ENCODE measurements around the gene IARS2. TPM values are rescaled to one million over a fixed set of nuclear protein-coding genes. Genes with fewer than 3 reads are reported as not detected.
A peak's percentile ranks its signal among the peaks of the same experiment; 100 is the strongest.

Gene IARS2
- polyA plus RNA-seq, 1 donor from 2014 or later = 59.2 TPM

- H3K9ac ChIP-seq (ENCODE audit: low read length) = peak within 1 kb of the TSS; percentile 67
- no peaks in the 10 kb centered on the region for H4K20me1 ChIP-seq (ENCODE audit: insufficient read depth)
- H3K79me2 ChIP-seq (replicated peaks; ENCODE audit: insufficient read depth, low read length) = peaks cover 12% of the 10 kb centered on the region
- H3K9me2 ChIP-seq (ENCODE audit: insufficient read depth, low read length) = no peaks in the 10 kb centered on the region
- peak within 1 kb of the TSS; percentile 32 for H3K27ac ChIP-seq (ENCODE audit: low read length)
- no peaks in the 10 kb centered on the region for H3K27me3 ChIP-seq (ENCODE audit: insufficient read depth, low read depth, low read length)
- TF ChIP-seq MXI1 (conservative IDR thresholded peaks at IDR 0.05; ENCODE audit: poor library complexity, severe bottlenecking) = peak; percentile 67
- no peak for TF ChIP-seq SMC3 (conservative IDR thresholded peaks at IDR 0.05; ENCODE audit: poor library complexity)
- peak; percentile 65 for TF ChIP-seq POLR2AphosphoS5 (IDR thresholded peaks at IDR 0.05)
- no peak for TF ChIP-seq CTCF (IDR thresholded peaks at IDR 0.05; ENCODE audit: poor library complexity, severe bottlenecking)
- TF ChIP-seq EP300 (conservative IDR thresholded peaks at IDR 0.05; ENCODE audit: poor library complexity, severe bottlenecking) = peak; percentile 27
- TF ChIP-seq TAF1 (IDR thresholded peaks at IDR 0.05; ENCODE audit: low read depth) = no peak
- no peak for TF ChIP-seq EZH2 (IDR thresholded peaks at IDR 0.05; ENCODE audit: borderline replicate concordance, insufficient read depth, low read length, poor library complexity, severe bottlenecking)
- H2AFZ ChIP-seq (ENCODE audit: low read depth, low read length) = peak within 1 kb of the TSS; percentile 89
- H3K36me3 ChIP-seq (ENCODE audit: insufficient read depth, low read length) = no peaks in the 10 kb centered on the region
- H3K9me3 ChIP-seq (ENCODE audit: low read length) = no peaks in the 10 kb centered on the region
- no peaks in the 10 kb centered on the region for H3F3A ChIP-seq (ENCODE audit: insufficient read depth, low read length, poor library complexity, severe bottlenecking)
- H3K4me2 ChIP-seq (ENCODE audit: low read length) = peak within 1 kb of the TSS; percentile 43
- peak within 1 kb of the TSS; percentile 77 for H3K4me3 ChIP-seq (ENCODE audit: low read length)
Observed at GRCh38 chr1:220089650-220090556, 4.0 kb upstream of the IARS2 start, which contains the start of gene BPNT1. BPNT1 (minus strand) TSS chr1:220089788; CDS start chr1:220079846, 9,942 bp downstream.

- Histone ChIP-seq H3K79me2 (replicated peaks; ENCODE audit: insufficient read depth, low read length) (peaks cover 26% of the 10 kb centered on the region), H2AFZ (ENCODE audit: low read depth, low read length) (no peak overlapping the region), H3F3A (ENCODE audit: insufficient read depth, low read length, poor library complexity, severe bottlenecking) (no peaks in the 10 kb centered on the region), H3K4me2 (ENCODE audit: low read length) (no peak overlapping the region), H3K4me3 (ENCODE audit: low read length) (no peak overlapping the region), H3K9ac (ENCODE audit: low read length) (no peak overlapping the region), H3K9me2 (ENCODE audit: insufficient read depth, low read length) (no peaks in the 10 kb centered on the region), H3K36me3 (ENCODE audit: insufficient read depth, low read length) (no peaks in the 10 kb centered on the region), H3K27me3 (ENCODE audit: insufficient read depth, low read depth, low read length) (no peaks in the 10 kb centered on the region), H4K20me1 (ENCODE audit: insufficient read depth) (no peaks in the 10 kb centered on the region), H3K9me3 (ENCODE audit: low read length) (no peaks in the 10 kb centered on the region), H3K27ac (ENCODE audit: low read length) (no peak overlapping the region)
- TF ChIP-seq MXI1 (conservative IDR thresholded peaks at IDR 0.05; ENCODE audit: poor library complexity, severe bottlenecking) (no peak), POLR2AphosphoS5 (IDR thresholded peaks at IDR 0.05) (no peak), CTCF (IDR thresholded peaks at IDR 0.05; ENCODE audit: poor library complexity, severe bottlenecking) (no peak), SMC3 (conservative IDR thresholded peaks at IDR 0.05; ENCODE audit: poor library complexity) (no peak), EP300 (conservative IDR thresholded peaks at IDR 0.05; ENCODE audit: poor library complexity, severe bottlenecking) (no peak)
Observed at GRCh38 chr1:220092694-220093093, 1.2 kb upstream of the IARS2 start.
